ENCODE measurements around the gene IMMP2L.

Gene IMMP2L

DNA sequence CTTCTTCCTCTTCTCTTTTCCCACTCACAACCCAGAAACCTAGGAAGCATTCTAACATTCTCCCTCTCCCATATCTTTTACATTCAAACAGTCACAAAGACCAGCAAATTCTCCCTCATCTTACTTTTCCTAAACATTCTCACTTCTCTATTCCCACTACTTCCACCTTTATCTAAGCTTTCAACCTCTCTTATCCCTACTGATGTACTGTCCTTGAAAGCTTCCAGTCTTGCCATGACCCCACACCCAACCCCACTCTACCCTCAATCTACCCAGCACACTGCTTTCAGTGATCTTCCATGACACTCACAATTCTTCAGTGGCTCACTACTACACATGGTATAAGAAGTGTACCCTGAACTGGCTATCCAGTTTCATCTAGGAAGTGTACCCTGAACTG lies 5.3 kb downstream of the IMMP2L start:
- no peak for DNase-seq

DNA sequence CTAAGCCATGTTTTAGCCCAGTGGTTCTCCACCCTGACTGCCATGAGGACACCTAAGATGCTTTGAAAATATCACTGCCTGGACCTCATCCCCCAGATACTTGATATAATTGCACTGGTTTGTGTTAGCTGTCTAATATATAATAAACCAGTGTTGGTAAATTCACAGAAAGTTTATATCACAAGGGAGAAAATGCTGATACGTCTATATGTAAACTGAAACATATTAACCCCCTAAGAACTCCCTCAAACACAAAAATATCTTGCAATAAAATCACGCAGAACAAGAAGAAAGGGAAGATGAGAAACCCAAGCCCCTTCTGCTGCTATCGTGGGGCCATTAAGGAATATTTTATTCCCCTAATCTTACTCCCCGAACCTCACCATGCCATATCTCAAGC lies 8.2 kb downstream of the IMMP2L start:
- DNase-seq: no peak

GRCh38 chr7:111541067-111541466 lies 21.2 kb downstream of the IMMP2L start:
- DNase-seq: no peak

- no peak for DNase-seq
These were observed 22.0 kb downstream of the IMMP2L start for GRCh38 chr7:111540199-111540815.

GRCh38 chr7:111537134-111537533 lies 25.2 kb downstream of the IMMP2L start:
- no peak for DNase-seq

DNA sequence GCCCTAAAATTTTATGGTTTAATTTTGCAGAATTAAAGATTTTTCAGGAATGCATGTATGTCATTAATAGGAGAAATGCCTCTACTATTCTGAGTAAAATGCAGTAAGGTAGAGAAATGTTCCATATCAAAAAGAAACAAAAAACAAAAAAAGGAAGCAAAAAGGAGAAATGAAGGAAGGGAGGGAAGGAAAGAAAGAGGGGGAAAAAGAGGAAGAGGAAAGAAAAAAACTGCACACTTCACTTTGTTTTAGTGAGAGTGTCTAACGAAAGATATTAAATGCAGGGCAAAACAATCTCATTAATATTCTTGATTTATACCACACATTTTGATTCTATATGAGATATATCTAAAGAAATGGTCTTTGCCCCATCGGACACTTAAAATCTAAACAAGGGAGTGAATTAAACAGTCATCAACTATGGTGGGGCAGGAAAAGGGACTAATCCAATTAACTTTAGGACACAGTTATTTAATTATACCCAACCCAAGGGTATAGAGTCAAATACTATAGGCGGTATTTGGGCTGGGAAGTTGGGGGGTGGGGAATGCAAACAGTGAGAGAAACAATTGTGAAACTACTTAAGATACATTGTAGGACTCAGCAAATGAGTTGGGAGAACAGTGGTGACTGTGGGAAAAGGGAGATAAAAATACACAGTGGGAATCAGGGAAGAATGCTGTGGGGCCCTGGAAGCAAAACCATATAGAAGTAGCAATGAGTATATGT lies 27.0 kb downstream of the IMMP2L start:
- no peak for DNase-seq

DNA sequence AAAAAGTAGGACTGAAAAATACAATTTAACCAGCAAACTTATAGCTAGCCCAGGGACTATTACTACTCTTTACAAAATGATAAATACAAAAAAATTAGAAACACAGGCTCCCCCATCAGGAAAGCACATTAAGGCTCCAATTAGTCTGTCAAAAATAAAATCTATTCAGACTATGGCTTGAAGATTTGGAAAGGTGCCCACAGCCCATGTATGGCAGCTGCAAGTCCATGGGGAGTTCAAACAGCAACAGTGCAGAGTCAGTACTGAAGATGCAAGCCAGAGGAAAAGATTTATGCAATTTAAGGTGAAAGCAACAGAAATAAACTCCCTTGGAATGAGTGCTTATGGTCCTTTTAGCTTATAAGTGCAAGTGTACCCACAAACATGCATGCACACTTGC lies 29.7 kb downstream of the IMMP2L start:
- no peak for DNase-seq

- DNase-seq: no peak
These were observed 30.3 kb downstream of the IMMP2L start for GRCh38 chr7:111531993-111532392.

DNA sequence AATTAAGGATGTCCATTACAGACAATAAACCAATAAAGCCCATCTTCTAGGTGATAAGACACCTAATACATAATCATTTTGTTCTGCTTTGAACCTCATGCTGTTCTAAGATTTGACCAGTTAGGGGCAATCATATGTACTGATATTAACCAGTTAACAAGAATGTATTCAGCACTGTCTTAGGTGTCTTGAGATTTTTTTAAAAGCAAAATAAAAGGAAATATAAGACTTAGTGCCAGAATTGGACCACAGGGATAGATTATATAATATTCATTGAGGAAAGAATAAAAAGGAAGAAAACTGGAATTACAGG lies 32.0 kb downstream of the IMMP2L start:
- DNase-seq: no peak

DNA sequence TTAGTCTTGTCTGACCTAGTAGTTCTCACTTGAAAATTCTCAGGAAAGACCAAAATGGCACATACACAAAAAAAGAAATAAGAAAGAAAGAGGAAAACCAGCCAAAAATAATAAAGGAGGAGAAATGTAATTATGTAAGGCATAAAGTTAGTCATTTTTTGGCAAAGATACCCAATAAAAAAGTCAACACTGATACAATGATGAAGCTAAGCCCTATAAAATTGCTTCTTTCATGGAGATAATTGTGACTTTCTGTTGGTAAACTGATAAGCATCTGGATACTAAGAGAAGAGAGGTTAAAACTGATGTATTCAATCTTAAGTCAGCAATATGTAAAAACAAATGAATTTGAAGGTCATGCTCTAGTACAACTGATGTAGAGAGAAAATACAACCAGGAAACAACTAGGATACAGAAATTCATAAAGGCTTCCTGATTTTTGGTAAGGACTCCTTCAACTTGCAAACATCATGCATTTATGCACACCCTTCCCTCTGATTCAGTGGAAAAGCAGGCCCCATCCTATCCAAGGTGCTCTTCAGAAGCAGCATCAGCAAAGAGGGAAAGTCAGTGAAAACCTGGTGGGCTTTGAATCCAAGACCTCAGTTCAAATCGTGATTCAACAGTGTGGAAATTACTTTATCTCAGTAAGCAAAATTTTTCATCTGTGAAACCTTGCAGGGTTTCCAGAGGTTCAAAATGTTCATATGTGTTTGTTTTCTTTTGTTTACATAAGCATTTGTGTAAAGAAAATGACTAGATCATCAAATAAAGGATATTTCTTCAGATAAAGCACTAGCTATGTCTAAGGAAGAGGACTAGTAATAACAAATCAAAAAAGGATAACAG lies 32.6 kb downstream of the IMMP2L start:
- DNase-seq: no peak

DNA sequence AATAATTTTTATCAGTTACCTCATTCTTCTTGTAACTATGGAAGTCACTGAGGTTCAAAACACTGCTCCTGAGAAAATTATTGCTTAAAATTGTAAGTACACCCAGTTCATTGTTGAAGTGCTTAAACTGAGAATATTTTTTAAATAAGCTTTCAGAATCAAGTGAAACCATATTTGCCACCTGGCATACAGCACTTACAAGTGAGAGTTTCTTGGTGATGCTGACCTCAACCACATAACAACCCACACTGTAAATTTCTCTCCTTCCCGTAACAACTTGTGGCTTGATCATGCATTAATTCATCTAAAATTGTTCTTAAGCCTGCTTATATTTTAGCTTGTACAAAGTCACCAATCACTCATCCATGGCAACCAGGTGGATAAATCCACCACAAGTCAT lies 34.0 kb downstream of the IMMP2L start:
- DNase-seq: no peak

DNA sequence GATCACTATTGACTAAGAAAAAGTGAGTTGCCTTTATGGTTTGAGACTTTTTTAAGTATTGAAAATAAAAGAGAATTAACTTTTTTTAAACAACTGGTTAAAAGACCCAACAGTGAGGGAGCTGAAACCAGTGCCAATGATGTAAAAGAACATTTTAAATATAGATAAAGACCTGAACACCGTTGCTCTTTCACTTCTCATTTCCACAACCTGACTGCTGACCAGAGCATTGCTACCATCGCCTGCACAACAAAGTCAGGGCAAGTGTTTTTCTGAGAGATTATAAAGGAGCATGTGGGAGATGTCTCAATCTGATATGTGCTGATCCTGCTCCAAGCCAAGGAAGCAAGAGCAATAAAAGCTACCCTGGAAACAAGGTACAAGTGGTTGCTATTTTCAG lies 34.7 kb downstream of the IMMP2L start:
- DNase-seq: no peak

DNA sequence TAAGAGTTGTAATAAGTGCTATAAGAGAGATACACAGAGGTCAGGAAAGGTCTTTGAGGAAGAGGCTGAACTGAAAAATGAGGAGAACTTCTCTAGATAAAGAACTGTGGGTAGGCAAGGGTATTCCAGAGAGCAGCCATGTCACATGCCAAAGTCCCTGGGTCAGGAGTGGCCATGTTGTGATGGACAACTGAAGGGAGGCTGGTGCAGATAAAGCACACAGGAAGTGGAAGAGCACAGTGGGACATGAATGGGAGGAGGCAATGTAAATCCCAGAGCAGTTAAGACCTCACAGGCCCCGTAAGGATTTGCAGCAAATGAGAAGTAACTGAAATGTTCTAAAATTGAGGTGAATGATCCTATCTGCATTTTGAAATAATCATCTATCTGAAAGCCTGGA lies 37.2 kb downstream of the IMMP2L start:
- no peak for DNase-seq

DNA sequence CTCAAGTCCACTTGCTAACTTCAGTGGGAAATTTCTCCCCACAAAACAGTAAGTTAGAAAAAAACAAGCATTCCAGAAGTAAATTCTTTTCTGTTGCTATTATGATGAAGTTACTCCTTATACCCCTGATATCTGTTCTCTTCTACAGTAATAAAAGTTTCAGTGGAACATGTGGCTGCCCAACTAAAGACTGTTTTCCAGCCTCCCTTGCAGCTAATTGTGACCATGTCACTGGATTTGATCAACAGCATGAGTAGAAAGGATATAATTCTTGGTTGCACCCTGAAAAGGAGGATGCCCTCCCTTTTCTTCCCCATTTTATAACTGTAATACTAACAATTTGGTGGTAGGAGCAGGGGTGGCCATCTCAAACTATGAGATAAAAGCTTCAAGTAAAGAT lies 40.6 kb downstream of the IMMP2L start:
- no peak for DNase-seq

DNA sequence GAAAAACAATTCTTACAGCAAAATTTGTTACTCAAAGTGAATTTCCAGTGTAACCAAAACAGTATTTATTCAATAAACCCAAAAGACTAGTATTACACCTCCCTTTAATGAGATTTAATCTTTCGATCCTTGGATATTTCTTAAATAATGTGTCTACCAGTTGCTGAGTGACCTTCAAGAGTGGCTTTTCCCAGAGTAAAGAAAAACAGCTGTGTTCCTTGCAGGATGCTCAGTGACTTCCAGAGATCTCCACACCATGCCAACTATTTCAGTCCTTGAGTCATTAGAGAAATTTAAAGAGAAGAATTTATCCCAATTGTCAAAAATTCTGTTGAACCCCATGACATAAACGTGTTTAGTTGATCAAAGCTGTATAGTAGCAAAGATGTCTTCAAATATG lies 44.0 kb downstream of the IMMP2L start:
- no peak for DNase-seq

DNA sequence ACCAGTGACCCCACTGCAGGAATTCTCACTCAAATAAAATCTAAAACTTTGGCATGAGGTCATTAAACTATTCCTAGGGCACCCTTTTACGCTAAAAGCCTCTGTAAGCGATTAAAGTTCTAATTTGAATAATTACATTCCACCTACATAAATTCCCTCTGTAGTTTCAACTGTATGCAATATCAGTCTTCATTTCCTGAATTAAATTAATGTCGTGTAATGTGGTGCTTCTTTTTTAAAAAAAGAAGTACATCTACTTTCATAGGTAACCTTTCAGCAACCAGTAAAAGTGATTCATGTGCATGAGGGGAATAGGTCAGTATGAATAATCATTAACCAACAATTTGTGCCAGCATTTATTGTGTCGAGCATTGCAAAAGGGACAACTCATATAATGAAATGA lies 44.7 kb downstream of the IMMP2L start:
- DNase-seq: no peak

DNA sequence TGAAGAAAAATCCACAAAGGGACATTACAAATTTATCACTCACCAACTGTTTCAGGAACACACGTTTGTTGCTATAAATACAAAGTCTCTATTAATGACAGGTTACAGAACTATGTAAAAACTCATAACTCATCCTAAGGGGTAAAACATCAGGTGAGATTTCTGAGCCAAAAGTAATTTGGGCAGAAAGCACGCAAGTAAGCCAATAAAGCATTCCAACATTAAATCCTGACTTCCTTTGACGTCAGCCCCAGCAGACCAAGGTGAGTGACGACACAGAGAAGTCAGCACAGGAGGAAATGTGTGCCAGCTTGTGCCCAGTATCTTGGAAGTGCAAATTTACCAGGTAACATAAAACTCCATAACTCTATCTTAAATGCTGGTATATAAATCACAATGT lies 45.7 kb downstream of the IMMP2L start:
- no peak for DNase-seq

GRCh38 chr7:111513566-111513965 lies 48.7 kb downstream of the IMMP2L start:
- no peak for DNase-seq

- DNase-seq: no peak
These were observed 50.4 kb downstream of the IMMP2L start for GRCh38 chr7:111511845-111512244.

DNA sequence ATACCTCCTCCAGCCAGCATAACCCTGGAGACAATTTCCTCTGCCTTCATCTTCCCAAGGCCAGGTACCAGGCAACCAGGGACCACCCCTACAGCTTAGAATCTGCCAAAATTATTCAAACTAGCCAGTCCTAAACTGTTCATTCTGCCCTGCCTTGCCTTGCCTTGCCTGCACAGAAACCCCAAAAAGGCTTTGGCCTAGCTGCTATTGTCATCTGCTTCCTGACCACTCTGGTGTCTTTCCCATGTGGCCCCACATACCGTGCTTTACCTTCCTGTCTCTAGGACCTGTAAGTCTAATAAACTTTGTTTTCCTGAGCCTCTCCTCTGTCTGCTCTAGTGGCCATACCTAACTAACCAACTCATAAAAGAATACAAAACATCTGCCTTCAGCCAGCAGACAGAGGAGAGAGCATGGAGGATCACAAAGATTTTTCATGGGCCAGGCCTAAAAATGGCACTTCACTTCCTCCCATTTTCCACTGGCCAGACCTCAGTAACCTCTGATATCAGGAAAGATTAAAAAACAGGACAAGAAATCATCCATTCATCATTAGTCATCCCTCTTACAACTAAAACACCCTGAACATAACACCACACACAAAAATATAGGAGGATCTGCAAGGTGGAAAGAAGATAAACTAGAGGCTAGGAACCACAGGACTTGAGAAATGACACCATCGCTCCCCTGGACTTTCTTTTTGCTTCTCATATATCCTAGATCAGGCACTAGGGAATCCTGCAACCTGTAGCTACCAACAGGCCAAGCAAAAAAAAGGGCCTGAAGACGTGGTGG lies 51.5 kb downstream of the IMMP2L start:
- no peak for DNase-seq

DNA sequence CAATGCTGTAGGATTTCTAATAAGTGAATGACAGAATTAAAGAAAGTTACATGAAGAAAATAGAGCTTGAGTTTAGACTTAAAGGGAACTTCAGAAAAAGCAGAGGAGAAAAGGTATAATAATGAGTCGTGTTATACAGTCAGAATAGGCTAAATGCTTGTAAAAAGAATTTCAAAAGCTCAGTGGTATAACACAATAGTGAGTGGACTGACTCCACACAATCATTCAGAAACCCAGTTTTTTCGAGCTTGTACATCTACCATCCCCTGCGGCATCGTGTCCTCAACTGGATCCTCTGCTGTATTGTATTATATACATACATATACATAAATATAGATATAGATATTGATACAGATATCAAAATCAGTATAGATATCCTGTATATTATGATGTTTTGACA lies 52.2 kb downstream of the IMMP2L start:
- DNase-seq: no peak

DNA sequence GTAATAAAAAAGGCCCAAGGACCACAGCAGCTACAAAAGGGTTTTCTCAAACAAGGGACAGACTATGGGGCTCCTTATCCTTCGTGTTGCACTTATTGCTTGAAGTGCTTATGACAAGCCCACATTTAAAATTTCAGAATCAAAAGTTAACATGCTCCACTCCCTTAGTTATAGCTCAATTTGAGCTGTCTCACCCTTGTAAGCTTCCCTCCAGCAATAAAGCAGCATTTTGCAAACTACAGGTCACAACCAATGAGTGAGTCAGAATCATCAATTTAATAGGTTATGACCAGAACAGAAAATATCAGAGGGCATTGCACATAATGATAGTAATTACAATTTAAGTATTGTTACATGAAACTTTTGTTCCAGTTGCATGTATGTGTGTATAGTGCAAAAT lies 53.0 kb downstream of the IMMP2L start:
- DNase-seq: no peak

GRCh38 chr7:111508387-111508786 lies 53.9 kb downstream of the IMMP2L start:
- no peak for DNase-seq
